HCT116 (cell line): ENCODE measurements around the gene TMEM175. TPM values are rescaled to one million over a fixed set of nuclear protein-coding genes. Genes with fewer than 3 reads are reported as not detected.

ENCODE experiments used
- ATAC-seq: fragments of 200-7000 bp; cut with Tn5 transposase; 2 replicates; pipeline ENCODE4 v1.9.1; 2020; ENCODE audit warnings: mild to moderate bottlenecking, moderate library complexity
- BruUV-seq: library from RNA; stranded (reverse); fragments of 400-500 nt; replicated peaks from 2 replicates; lab custom pipeline; 2021; lab: Mats Ljungman, UMichigan
- CTCF ChIA-PET: fragments of 300-600 bp; sonication (Branson Sonifier 250); formaldehyde crosslinking; loops from one replicate; lab custom pipeline; 2021; ENCODE audit warnings: antibody characterized with exemption; lab: Charles Lee
- POLR2A ChIA-PET: fragments of 300-600, 350-600 bp; sonication (Branson Sonifier 250); formaldehyde crosslinking; loops from one replicate; lab custom pipeline; 2021; ENCODE audit warnings: antibody characterized with exemption; lab: Charles Lee
- RAD21 ChIA-PET, 2 experiments: fragments of 300-600 bp; sonication (Branson Sonifier 250); formaldehyde crosslinking; loops; one replicate each; lab custom pipeline; 2023; ENCODE audit warnings: low total read pairs in 2 of 2; ENCODE audit not compliant: uncharacterized antibody in 2 of 2, unreplicated experiment in 2 of 2, low non-redundant PET in 1 of 2; lab: Charles Lee
- DNase-seq: peaks from one replicate; pipeline ENCODE4 v3.0.0-alpha.2; 2010; ENCODE audit warnings: low read depth, low spot score
- H2AFZ ChIP-seq: fragments of 200-600 bp; shearing (Covaris generic), sonication (generic); 2 replicates; pipeline ENCODE4 v1.6.1; 2017; ENCODE audit warnings: low read depth, mixed run types, mixed read lengths, antibody characterized with exemption, low read length; ENCODE audit not compliant: poor library complexity, severe bottlenecking
- H3K27ac ChIP-seq: 2 replicates; pipeline ENCODE4 v1.5.1; 2012; ENCODE audit warnings: low read depth, low read length
- H3K27me3 ChIP-seq: fragments of 200-600 bp; sonication (generic); 2 replicates; pipeline ENCODE4 v1.6.1; 2016; ENCODE audit warnings: mixed run types, low read length, mixed read lengths; ENCODE audit not compliant: insufficient read depth
- H3K36me3 ChIP-seq, 2 experiments: fragments of 200-500 bp in 1 of 2; fragments of 200-600 bp in 1 of 2; sonication (Bioruptor generic) in 1 of 2; sonication (generic) in 1 of 2; 2 replicates each; pipeline versions ENCODE4 v1.5.1 to v1.6.1; 2014 to 2016; ENCODE audit warnings: low read length in 2 of 2, inconsistent platforms in 1 of 2, mixed read lengths in 1 of 2, mixed run types in 1 of 2; ENCODE audit not compliant: insufficient read depth in 2 of 2, control insufficient read depth in 1 of 2
- H3K4me1 ChIP-seq, 2 experiments: fragments of 200-600 bp in 1 of 2; sonication (generic) in 1 of 2; 2 replicates each; pipeline versions ENCODE4 v1.5.1 to v1.6.1; 2012 to 2017; ENCODE audit warnings: low read length in 2 of 2, inconsistent platforms in 1 of 2, mild to moderate bottlenecking in 1 of 2, mixed read lengths in 1 of 2, mixed run types in 1 of 2, moderate library complexity in 1 of 2; ENCODE audit not compliant: insufficient read depth in 2 of 2, control insufficient read depth in 1 of 2
- H3K4me2 ChIP-seq: fragments of 200-600 bp; sonication (generic); 2 replicates; pipeline ENCODE4 v1.6.1; 2017; ENCODE audit warnings: mixed run types, low read length, mixed read lengths
- H3K4me3 ChIP-seq, 2 experiments: fragments of 200-600 bp in 1 of 2; sonication (generic) in 1 of 2; replicated peaks in 1 of 2; 2 replicates each; pipeline ENCODE4 v1.5.1; 2011 to 2016; ENCODE audit warnings: low read length in 2 of 2, control low read depth in 1 of 2, low read depth in 1 of 2, mild to moderate bottlenecking in 1 of 2, mixed read lengths in 1 of 2, mixed run types in 1 of 2
- H3K79me2 ChIP-seq: fragments of 200-600 bp; sonication (generic); 2 replicates; pipeline ENCODE4 v1.6.1; 2017; ENCODE audit warnings: mild to moderate bottlenecking, mixed run types, low read length, moderate library complexity, mixed read lengths; ENCODE audit not compliant: insufficient read depth
- H3K9ac ChIP-seq: fragments of 200-600 bp; sonication (generic); 2 replicates; pipeline ENCODE4 v1.6.1; 2016; ENCODE audit warnings: low read length, mixed read lengths
- H3K9me2 ChIP-seq: fragments of 200-600 bp; sonication (generic), shearing (Covaris generic); 2 replicates; pipeline ENCODE4 v1.6.1; 2017; ENCODE audit warnings: mixed run types, mild to moderate bottlenecking, moderate library complexity; ENCODE audit not compliant: insufficient read depth
- H3K9me3 ChIP-seq, 2 experiments: fragments of 200-500 bp in 1 of 2; fragments of 200-600 bp in 1 of 2; sonication (Bioruptor generic) in 1 of 2; sonication (generic) in 1 of 2; 2 replicates each; pipeline ENCODE4 v1.6.1; 2014 to 2017; ENCODE audit warnings: low read length in 2 of 2, mixed read lengths in 2 of 2, inconsistent platforms in 1 of 2, low read depth in 1 of 2, mild to moderate bottlenecking in 1 of 2, mixed run types in 1 of 2, moderate library complexity in 1 of 2; ENCODE audit not compliant: control insufficient read depth in 1 of 2, insufficient read depth in 1 of 2
- H4K20me1 ChIP-seq: fragments of 200-600 bp; sonication (generic), shearing (Covaris generic); 2 replicates; pipeline ENCODE4 v1.6.1; 2017; ENCODE audit warnings: mixed run types, mild to moderate bottlenecking, moderate library complexity; ENCODE audit not compliant: insufficient read depth
- ATF3 ChIP-seq: IDR thresholded peaks from 2 replicates; pipeline ENCODE4 v1.6.1; 2012
- CEBPB ChIP-seq: IDR thresholded peaks from 2 replicates; pipeline ENCODE4 v1.6.1; 2012; ENCODE audit warnings: low read depth
- EGR1 ChIP-seq: IDR thresholded peaks from 2 replicates; pipeline ENCODE4 v1.6.1; 2012; ENCODE audit warnings: low read depth
- ELF1 ChIP-seq: IDR thresholded peaks from 2 replicates; pipeline ENCODE4 v1.6.1; 2012; ENCODE audit warnings: low read depth, borderline replicate concordance
- EZH2 ChIP-seq: fragments of 200-600 bp; sonication (generic); IDR thresholded peaks from 2 replicates; pipeline ENCODE4 v1.6.1; 2017; ENCODE audit warnings: antibody characterized with exemption, mixed run types
- EZH2phosphoT487 ChIP-seq: fragments of 200-600 bp; IDR thresholded peaks from 2 replicates; pipeline ENCODE4 v1.6.1; 2018; ENCODE audit warnings: antibody characterized with exemption, borderline replicate concordance
- FOSL1 ChIP-seq: IDR thresholded peaks from 2 replicates; pipeline ENCODE4 v1.6.1; 2012; ENCODE audit warnings: low read depth
- MAX ChIP-seq: IDR thresholded peaks from 2 replicates; pipeline ENCODE4 v1.6.1; 2012
- REST ChIP-seq: IDR thresholded peaks from 2 replicates; pipeline ENCODE4 v1.6.1; 2012; ENCODE audit warnings: low read depth
- SP1 ChIP-seq: IDR thresholded peaks from 2 replicates; pipeline ENCODE4 v1.6.1; 2012; ENCODE audit warnings: low read depth
- SRF ChIP-seq: IDR thresholded peaks from 2 replicates; pipeline ENCODE4 v1.6.1; 2012; ENCODE audit warnings: low read depth
- intact Hi-C: fragments of 100-400 bp; cut with micrococcal nuclease; formaldehyde crosslinking; loops from 2 replicates; pipeline ENCODE4 v1.10.0; 2022
- total RNA-seq: library from RNA; stranded (reverse); gene quantifications from one replicate; pipeline ENCODE4 v1.2.1, GENCODE V29; 2021; ENCODE audit not compliant: unreplicated experiment

Gene TMEM175
- total RNA-seq, 1 experiment from 2014 or later = 17.5 TPM

GRCh38 chr4:1004557-1005485, 72.6 kb downstream of the TMEM175 start:
- no peaks in the 10 kb centered on the region for H3K36me3 ChIP-seq
- no peak overlapping the region for H3K4me3 ChIP-seq
- no peaks in the 10 kb centered on the region for H3K9me2 ChIP-seq
- H3K9ac ChIP-seq = no peak overlapping the region
- no peak overlapping the region for H2AFZ ChIP-seq
- H3K79me2 ChIP-seq = no peaks in the 10 kb centered on the region
- H4K20me1 ChIP-seq = no peaks in the 10 kb centered on the region
- ChIA-PET CTCF (no interaction called here), RAD21 (no interaction called here), POLR2A (no interaction called here)
- intact Hi-C loops = no loop called here
- no peak for ATAC-seq
- no TSS peak for BruUV-seq
- H3K4me1 ChIP-seq = peaks cover 4 to 17% of the 10 kb centered on the region in 2 experiments; a peak in 3 of 4 replicates
- H3K9me3 ChIP-seq = no peaks in the 10 kb centered on the region
- DNase-seq = no peak
- H3K27ac ChIP-seq = no peak overlapping the region
- no peaks in the 10 kb centered on the region for H3K27me3 ChIP-seq
- H3K4me2 ChIP-seq = no peak overlapping the region
- TF ChIP-seq EZH2phosphoT487 = no peak
- TF ChIP-seq CEBPB = no peak
- no peak for TF ChIP-seq MAX
- no peak for TF ChIP-seq REST
- no peak for TF ChIP-seq ELF1
- no peak for TF ChIP-seq ATF3
- TF ChIP-seq EGR1 = no peak
- TF ChIP-seq SRF = no peak
- no peak for TF ChIP-seq FOSL1
- TF ChIP-seq EZH2 = no peak
- no peak for TF ChIP-seq SP1
